PC-9 (cell line): ENCODE measurements around the gene SYMPK. TPM values are rescaled to one million over a fixed set of nuclear protein-coding genes. Genes with fewer than 3 reads are reported as not detected.

Experiments used
- BruUV-seq: library from RNA; stranded (reverse); fragments of 400-500 nt; replicated peaks from 2 replicates; lab custom pipeline; 2021; lab: Mats Ljungman, UMichigan
- CTCF ChIA-PET: fragments of 300-600 bp; sonication (Branson Sonifier 250); formaldehyde crosslinking; loops from one replicate; lab custom pipeline; 2022; ENCODE audit warnings: antibody characterized with exemption; lab: Charles Lee
- POLR2A ChIA-PET: fragments of 300-600 bp; sonication (Branson Sonifier 250); formaldehyde crosslinking; loops from one replicate; lab custom pipeline; 2022; ENCODE audit warnings: antibody characterized with exemption; ENCODE audit not compliant: unreplicated experiment; lab: Charles Lee
- DNase-seq, 2 experiments: peaks; one replicate each; pipeline versions ENCODE4 v3.0.0 to v3.0.0-alpha.2; 2015 to 2022; ENCODE audit warnings: mixed read lengths in 1 of 2
- H2AFZ ChIP-seq: fragments of 200-600 bp; sonication (generic); 2 replicates; pipeline ENCODE4 v1.8.1; 2017; ENCODE audit warnings: antibody characterized with exemption
- H3F3A ChIP-seq: fragments of 200-600 bp; sonication (generic); 2 replicates; pipeline ENCODE4 v1.8.1; 2017; ENCODE audit warnings: antibody characterized with exemption, mild to moderate bottlenecking, low read depth; ENCODE audit not compliant: insufficient read depth
- H3K27ac ChIP-seq: fragments of 200-600 bp; sonication (generic); 2 replicates; pipeline ENCODE4 v1.6.1; 2016; ENCODE audit warnings: mixed run types
- H3K27me3 ChIP-seq: fragments of 200-600 bp; sonication (generic); 2 replicates; pipeline ENCODE4 v1.6.1; 2016; ENCODE audit warnings: low read depth, mixed run types; ENCODE audit not compliant: insufficient read depth
- H3K36me3 ChIP-seq: fragments of 200-600 bp; sonication (generic); 2 replicates; pipeline ENCODE4 v1.6.1; 2016; ENCODE audit warnings: low read depth, mixed run types
- H3K4me1 ChIP-seq: fragments of 200-600 bp; sonication (generic); replicated peaks from 2 replicates; pipeline ENCODE4 v1.6.1; 2016; ENCODE audit warnings: mixed run types; ENCODE audit not compliant: insufficient read depth
- H3K4me2 ChIP-seq: fragments of 200-600 bp; sonication (generic); 2 replicates; pipeline ENCODE4 v1.6.1; 2017; ENCODE audit warnings: mixed run types
- H3K4me3 ChIP-seq: fragments of 200-600 bp; sonication (generic); 2 replicates; pipeline ENCODE4 v1.6.1; 2016; ENCODE audit warnings: mixed run types
- H3K79me2 ChIP-seq: fragments of 200-600 bp; sonication (generic); 2 replicates; pipeline ENCODE4 v1.6.1; 2017; ENCODE audit warnings: low read depth, mixed run types
- H3K9me2 ChIP-seq: fragments of 200-600 bp; sonication (generic); 2 replicates; pipeline ENCODE4 v1.8.1; 2017; ENCODE audit warnings: mild to moderate bottlenecking; ENCODE audit not compliant: insufficient read depth
- H3K9me3 ChIP-seq: fragments of 200-600 bp; sonication (generic); 2 replicates; pipeline ENCODE4 v1.8.1; 2016; ENCODE audit warnings: low read depth; ENCODE audit not compliant: insufficient read depth
- H4K20me1 ChIP-seq: fragments of 200-600 bp; sonication (generic); 2 replicates; pipeline ENCODE4 v1.8.1; 2017; ENCODE audit not compliant: insufficient read depth
- CTCF ChIP-seq: fragments of 200-600 bp; sonication (generic); conservative IDR thresholded peaks from 2 replicates; pipeline ENCODE4 v1.6.1; 2017; ENCODE audit warnings: mixed run types, antibody characterized with exemption, mild to moderate bottlenecking, moderate library complexity
- EZH2 ChIP-seq: fragments of 200-600 bp; sonication (generic); IDR thresholded peaks from 2 replicates; pipeline ENCODE4 v1.8.0; 2017; ENCODE audit warnings: antibody characterized with exemption, low read depth
- intact Hi-C: fragments of 100-400 bp; cut with micrococcal nuclease; formaldehyde crosslinking; loops from one replicate; pipeline ENCODE4 v1.10.0; 2022; ENCODE audit not compliant: unreplicated experiment
- total RNA-seq: library from RNA; stranded (reverse); gene quantifications from 2 replicates; pipeline ENCODE4 v1.2.3, GENCODE V29; 2021

SYMPK gene
- total RNA-seq, 1 experiment from 2014 or later, result 85.5 TPM

GRCh38 chr19:45790942-45791341 lies 72.0 kb downstream of the SYMPK start:
- DNase-seq, result no peak
- BruUV-seq, result TSS peak; percentile 32
- H3K9me2 ChIP-seq, result no peaks in the 10 kb centered on the region
- H3K4me1 ChIP-seq, result peaks cover 18% of the 10 kb centered on the region
- no peaks in the 10 kb centered on the region for H4K20me1 ChIP-seq
- H3F3A ChIP-seq, result peaks cover 8% of the 10 kb centered on the region; the same call in 1 of the 2 replicates
- CTCF ChIA-PET, result interaction anchor here (0.6 kb wide), 1 partner anchor 9 kb away, joined by 3 read pairs; no protein-coding TSS in a partner anchor
- no peaks in the 10 kb centered on the region for H3K9me3 ChIP-seq
- H3K4me2 ChIP-seq, result peak overlapping the region; percentile 95
- peaks cover 13% of the 10 kb centered on the region for H3K36me3 ChIP-seq
- TF ChIP-seq EZH2 (no peak), CTCF (no peak)
- peak overlapping the region; percentile 93; the same call in 1 of the 2 replicates for H3K4me3 ChIP-seq
- H3K27ac ChIP-seq, result no peak overlapping the region
- peaks cover 28% of the 10 kb centered on the region for H3K79me2 ChIP-seq
- POLR2A ChIA-PET, result interaction anchor here (0.7 kb wide), 1 partner anchor 10 kb away, joined by 5 read pairs; no protein-coding TSS in a partner anchor
- H3K27me3 ChIP-seq, result no peaks in the 10 kb centered on the region
- intact Hi-C loops, result no loop called here
- H2AFZ ChIP-seq, result no peak overlapping the region

GRCh38 chr19:45789035-45789786 lies 73.7 kb downstream of the SYMPK start:
- Histone ChIP-seq H2AFZ (no peak overlapping the region), H4K20me1 (no peaks in the 10 kb centered on the region), H3K4me1 (peaks cover 26% of the 10 kb centered on the region), H3K9me2 (no peaks in the 10 kb centered on the region), H3K36me3 (peaks cover 17% of the 10 kb centered on the region), H3K27me3 (no peaks in the 10 kb centered on the region), H3K79me2 (peaks cover 34% of the 10 kb centered on the region), H3F3A (peaks cover 10% of the 10 kb centered on the region; the same call in 1 of the 2 replicates), H3K9me3 (no peaks in the 10 kb centered on the region), H3K27ac (no peak overlapping the region), H3K4me2 (no peak overlapping the region), H3K4me3 (no peak overlapping the region)
- ChIA-PET POLR2A (no interaction called here), CTCF (interaction anchor here (0.7 kb wide), 1 partner anchor 70 kb away, joined by 4 read pairs; no protein-coding TSS in a partner anchor)
- no peak for DNase-seq
- TF ChIP-seq CTCF (no peak), EZH2 (no peak)
- intact Hi-C loops, result no loop called here
- no TSS peak for BruUV-seq

GRCh38 chr19:45786533-45786894 lies 76.4 kb downstream of the SYMPK start:
- CTCF ChIA-PET, result no interaction called here
- Histone ChIP-seq H3K79me2 (peaks cover 27% of the 10 kb centered on the region), H3K4me2 (no peak overlapping the region), H2AFZ (no peak overlapping the region), H3K4me1 (peaks cover 43% of the 10 kb centered on the region), H3K27me3 (no peaks in the 10 kb centered on the region), H3K9me2 (no peaks in the 10 kb centered on the region), H4K20me1 (no peaks in the 10 kb centered on the region), H3K9me3 (no peaks in the 10 kb centered on the region), H3K4me3 (no peak overlapping the region), H3F3A (peaks cover 25% of the 10 kb centered on the region; the same call in 1 of the 2 replicates), H3K36me3 (peaks cover 17% of the 10 kb centered on the region), H3K27ac (no peak overlapping the region)
- POLR2A ChIA-PET, result no interaction called here
- BruUV-seq, result no TSS peak
- intact Hi-C loops, result no loop called here
- no peak for TF ChIP-seq CTCF
- no peak for TF ChIP-seq EZH2
- no peak for DNase-seq
